HEK293 (cell line): ENCODE measurements around the gene CD81.

Source experiments
- KLF8 ChIP-seq: fragments of 450-650 bp; formaldehyde crosslinking; IDR thresholded peaks from 2 replicates; pipeline ENCODE4 v1.5.1; 2016; ENCODE audit warnings: missing biosample characterization, missing genetic modification characterization
- PBX3 ChIP-seq: sonication (generic); formaldehyde crosslinking; IDR thresholded peaks from 2 replicates; pipeline ENCODE4 v1.8.1; 2022; ENCODE audit warnings: mild to moderate bottlenecking, moderate library complexity, missing genetic modification reagents
- PRDM2 ChIP-seq: fragments of 450-650 bp; formaldehyde crosslinking; IDR thresholded peaks from 2 replicates; pipeline ENCODE4 v1.5.1; 2016; ENCODE audit warnings: missing biosample characterization, missing genetic modification characterization, borderline replicate concordance
- REST ChIP-seq: fragments of 450-650 bp; formaldehyde crosslinking; IDR thresholded peaks from 2 replicates; pipeline ENCODE4 v1.5.1; 2016; ENCODE audit warnings: missing biosample characterization, missing genetic modification characterization
- SALL2 ChIP-seq: fragments of 450-650 bp; formaldehyde crosslinking; IDR thresholded peaks from 2 replicates; pipeline ENCODE4 v1.5.0; 2017; ENCODE audit warnings: missing biosample characterization, mild to moderate bottlenecking, missing genetic modification characterization, borderline replicate concordance
- SCRT2 ChIP-seq: fragments of 450-650 bp; formaldehyde crosslinking; IDR thresholded peaks from 2 replicates; pipeline ENCODE4 v1.5.1; 2016; ENCODE audit warnings: missing biosample characterization, missing genetic modification characterization
- SP2 ChIP-seq: fragments of 450-650 bp; formaldehyde crosslinking; IDR thresholded peaks from 2 replicates; pipeline ENCODE4 v1.5.1; 2016; ENCODE audit warnings: missing biosample characterization, missing genetic modification characterization
- SP3 ChIP-seq: fragments of 450-650 bp; formaldehyde crosslinking; IDR thresholded peaks from 2 replicates; pipeline ENCODE4 v1.5.1; 2016; ENCODE audit warnings: missing biosample characterization, missing genetic modification characterization
- SP7 ChIP-seq: fragments of 450-650 bp; formaldehyde crosslinking; IDR thresholded peaks from 2 replicates; pipeline ENCODE4 v1.5.1; 2016; ENCODE audit warnings: missing biosample characterization, missing genetic modification characterization
- ZBTB11 ChIP-seq: fragments of 450-650 bp; formaldehyde crosslinking; conservative IDR thresholded peaks from 2 replicates; pipeline ENCODE4 v1.5.1; 2016; ENCODE audit warnings: low read depth, missing biosample characterization, missing genetic modification characterization
- ZBTB20 ChIP-seq: fragments of 450-650 bp; formaldehyde crosslinking; IDR thresholded peaks from 2 replicates; pipeline ENCODE4 v1.5.1; 2016; ENCODE audit warnings: missing biosample characterization, missing genetic modification characterization
- ZBTB26 ChIP-seq: fragments of 450-650 bp; formaldehyde crosslinking; optimal IDR thresholded peaks from 2 replicates; pipeline ENCODE3; 2016; ENCODE audit warnings: missing biosample characterization, mild to moderate bottlenecking, missing genetic modification characterization
- ZBTB6 ChIP-seq: fragments of 450-650 bp; formaldehyde crosslinking; IDR thresholded peaks from 2 replicates; pipeline ENCODE4 v1.5.1; 2017; ENCODE audit warnings: missing biosample characterization, missing genetic modification characterization
- ZNF121 ChIP-seq: fragments of 450-650 bp; formaldehyde crosslinking; IDR thresholded peaks from 2 replicates; pipeline ENCODE4 v1.5.1; 2016; ENCODE audit warnings: missing biosample characterization, missing genetic modification characterization
- ZNF37A ChIP-seq: fragments of 450-650 bp; IDR thresholded peaks from 2 replicates; pipeline ENCODE4 v1.5.1; 2018; ENCODE audit warnings: missing biosample characterization, missing genetic modification characterization
- ZNF488 ChIP-seq: fragments of 450-650 bp; formaldehyde crosslinking; IDR thresholded peaks from 2 replicates; pipeline ENCODE4 v1.5.1; 2016; ENCODE audit warnings: missing biosample characterization, missing genetic modification characterization
- ZNF600 ChIP-seq: fragments of 450-650 bp; formaldehyde crosslinking; IDR thresholded peaks from 2 replicates; pipeline ENCODE4 v1.5.1; 2016; ENCODE audit warnings: missing biosample characterization, missing genetic modification characterization
- ZNF639 ChIP-seq: fragments of 450-650 bp; formaldehyde crosslinking; IDR thresholded peaks from 2 replicates; pipeline ENCODE4 v1.5.1; 2016; ENCODE audit warnings: missing biosample characterization, missing genetic modification characterization
- ZXDB ChIP-seq: fragments of 450-650 bp; formaldehyde crosslinking; IDR thresholded peaks from 2 replicates; pipeline ENCODE4 v1.5.1; 2016; ENCODE audit warnings: missing biosample characterization, missing genetic modification characterization

Gene CD81

GRCh38 chr11:2400069-2400761 lies 23.1 kb downstream of the CD81 start, which contains the start of gene TSSC4 (continued):
- no peak for TF ChIP-seq ZNF488 (tag by site-specific recombination)
- 0 out of 2 replicates have a peak, but pooled peaks have one; percentile 42 for TF ChIP-seq ZBTB6
- TF ChIP-seq ZNF121 (tag by site-specific recombination): peak; percentile 38; the same call in 1 of the 2 replicates
- 0 out of 2 replicates have a peak, but pooled peaks have one; percentile 46 for TF ChIP-seq ZNF639
- peak; percentile 99 for TF ChIP-seq ZBTB11 (tag by site-specific recombination)
- TF ChIP-seq SP3: peak; percentile 94
- TF ChIP-seq ZNF600 (tag by site-specific recombination): peak; percentile 23; the same call in 1 of the 2 replicates
- TF ChIP-seq SCRT2: 0 out of 2 replicates have a peak, but pooled peaks have one; percentile 27
- peak; percentile 80 for TF ChIP-seq ZBTB26 (tag by site-specific recombination)
- no peak for TF ChIP-seq ZNF37A (tag by site-specific recombination)
- peak; percentile 70; the same call in 1 of the 2 replicates for TF ChIP-seq ZBTB20
- TF ChIP-seq REST (tag by site-specific recombination): no peak
- peak; percentile 96 for TF ChIP-seq SP2
- peak; percentile 75 for TF ChIP-seq SP7 (tag by site-specific recombination)
- peak; percentile 75 for TF ChIP-seq KLF8 (tag by site-specific recombination)
- TF ChIP-seq PRDM2 (tag by site-specific recombination): no peak
- peak; percentile 90 for TF ChIP-seq ZXDB (tag by site-specific recombination)
- peak; percentile 78; the same call in 1 of the 2 replicates for TF ChIP-seq PBX3
- TF ChIP-seq SALL2 (tag by site-specific recombination): no peak
